Measurements from ENCODE around the gene IDI1.
"Not testable (repeated sequence)": the region's sequence is repeated elsewhere in the genome, so short reads cannot be mapped to it uniquely, and the experiment has no call there.

The IDI1 gene

DNA sequence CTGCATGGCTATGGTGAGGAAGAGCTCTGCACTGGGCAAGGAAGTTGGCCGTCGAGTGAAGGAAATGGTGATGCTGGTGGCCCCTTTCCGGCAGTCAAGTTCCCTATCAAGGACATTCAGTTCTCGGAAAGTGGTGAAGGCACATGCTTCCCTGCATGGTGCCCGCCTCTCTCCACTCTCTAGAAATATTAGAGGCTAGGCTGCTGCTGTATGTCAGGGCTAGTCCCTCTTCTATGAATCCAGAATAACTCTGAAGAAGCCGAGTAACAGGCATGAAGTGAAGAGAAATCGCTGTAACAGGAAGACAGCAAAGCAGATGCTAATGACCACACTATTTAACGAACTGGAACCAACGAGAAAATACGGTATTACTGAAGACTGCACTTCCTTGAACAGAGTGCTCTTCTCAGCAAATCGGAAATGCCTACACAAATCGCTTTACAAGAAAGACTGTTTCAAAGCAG lies 5.4 kb downstream of the IDI1 start:
- TF ChIP-seq, protein P1, sequence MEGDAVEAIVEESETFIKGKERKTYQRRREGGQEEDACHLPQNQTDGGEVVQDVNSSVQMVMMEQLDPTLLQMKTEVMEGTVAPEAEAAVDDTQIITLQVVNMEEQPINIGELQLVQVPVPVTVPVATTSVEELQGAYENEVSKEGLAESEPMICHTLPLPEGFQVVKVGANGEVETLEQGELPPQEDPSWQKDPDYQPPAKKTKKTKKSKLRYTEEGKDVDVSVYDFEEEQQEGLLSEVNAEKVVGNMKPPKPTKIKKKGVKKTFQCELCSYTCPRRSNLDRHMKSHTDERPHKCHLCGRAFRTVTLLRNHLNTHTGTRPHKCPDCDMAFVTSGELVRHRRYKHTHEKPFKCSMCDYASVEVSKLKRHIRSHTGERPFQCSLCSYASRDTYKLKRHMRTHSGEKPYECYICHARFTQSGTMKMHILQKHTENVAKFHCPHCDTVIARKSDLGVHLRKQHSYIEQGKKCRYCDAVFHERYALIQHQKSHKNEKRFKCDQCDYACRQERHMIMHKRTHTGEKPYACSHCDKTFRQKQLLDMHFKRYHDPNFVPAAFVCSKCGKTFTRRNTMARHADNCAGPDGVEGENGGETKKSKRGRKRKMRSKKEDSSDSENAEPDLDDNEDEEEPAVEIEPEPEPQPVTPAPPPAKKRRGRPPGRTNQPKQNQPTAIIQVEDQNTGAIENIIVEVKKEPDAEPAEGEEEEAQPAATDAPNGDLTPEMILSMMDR (IDR thresholded peaks at IDR 0.05; ENCODE audit: low read depth, low read length): no peak
- H3K9me3 ChIP-seq: no peaks in the 10 kb centered on the region
- H3K36me3 ChIP-seq: peaks cover 35% of the 10 kb centered on the region
- H3K27me3 ChIP-seq: no peaks in the 10 kb centered on the region
- H3K4me1 ChIP-seq: no peaks in the 10 kb centered on the region; the same call in none of the 2 replicates
- no peak overlapping the region for H3K4me3 ChIP-seq (ENCODE audit: low read depth, low read length)
- DNase-seq: no peak

DNA sequence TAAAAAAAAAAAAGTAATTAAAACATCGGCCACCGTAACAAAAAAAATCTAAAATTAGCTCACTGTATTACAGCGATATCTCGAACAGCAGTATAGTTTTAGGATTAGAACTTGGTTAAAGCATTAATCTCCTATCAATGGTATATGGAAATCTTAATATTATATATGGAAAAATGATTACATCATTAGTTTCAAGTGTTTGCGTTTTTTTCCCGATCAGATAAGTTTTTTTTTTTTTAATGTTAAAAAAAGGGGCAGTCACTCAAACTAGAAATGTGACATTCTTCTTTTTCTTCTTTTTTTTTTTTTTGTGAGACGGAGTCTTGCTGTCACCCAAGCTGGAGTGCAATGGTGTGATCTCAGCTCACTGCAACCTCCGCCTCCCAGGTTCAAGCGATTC lies 7.4 kb downstream of the IDI1 start:
- Histone ChIP-seq H3K36me3 (peaks cover 42% of the 10 kb centered on the region), H3K4me1 (no peaks in the 10 kb centered on the region; the same call in none of the 2 replicates), H3K9me3 (no peaks in the 10 kb centered on the region), H3K4me3 (ENCODE audit: low read depth, low read length) (no peak overlapping the region), H3K27me3 (no peaks in the 10 kb centered on the region)
- TF ChIP-seq, protein P1 (IDR thresholded peaks at IDR 0.05; ENCODE audit: low read depth, low read length): no peak
- no peak for DNase-seq

DNA sequence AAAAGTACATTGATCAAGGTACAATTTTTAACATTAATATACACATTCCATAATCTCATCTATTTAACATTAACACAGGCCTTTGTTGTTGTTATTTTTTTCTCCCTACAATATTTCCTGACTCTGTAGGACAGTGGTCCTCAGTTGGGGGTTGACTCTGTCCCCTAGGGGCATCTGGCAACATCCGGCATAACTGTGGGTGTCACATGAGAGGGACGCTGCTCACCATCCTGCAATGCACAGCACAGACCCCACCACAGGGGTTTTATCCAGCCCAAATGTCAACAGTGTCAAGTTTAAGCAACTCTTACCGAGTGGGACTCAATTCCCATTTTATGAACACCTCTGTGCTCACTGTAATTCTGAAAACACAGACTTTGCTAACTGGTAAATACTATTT lies 8.8 kb downstream of the IDI1 start:
- TF ChIP-seq, protein P1 (IDR thresholded peaks at IDR 0.05; ENCODE audit: low read depth, low read length): no peak
- DNase-seq: no peak
- no peaks in the 10 kb centered on the region; the same call in none of the 2 replicates for H3K4me1 ChIP-seq
- H3K36me3 ChIP-seq: peaks cover 42% of the 10 kb centered on the region
- H3K4me3 ChIP-seq (ENCODE audit: low read depth, low read length): no peak overlapping the region
- no peaks in the 10 kb centered on the region for H3K27me3 ChIP-seq
- H3K9me3 ChIP-seq: no peaks in the 10 kb centered on the region

GRCh38 chr10:1038769-1039168 lies 10.2 kb downstream of the IDI1 start:
- not testable (repeated sequence) for H3K9me3 ChIP-seq; H3K4me1 ChIP-seq; H3K27me3 ChIP-seq; DNase-seq; H3K4me3 ChIP-seq (ENCODE audit: low read depth, low read length)
- H3K36me3 ChIP-seq: peaks cover 41% of the 10 kb centered on the region

GRCh38 chr10:1037098-1037497 lies 11.8 kb downstream of the IDI1 start:
- no peaks in the 10 kb centered on the region for H3K9me3 ChIP-seq
- H3K4me1 ChIP-seq: no peaks in the 10 kb centered on the region; the same call in 1 of the 2 replicates
- TF ChIP-seq, protein P1 (IDR thresholded peaks at IDR 0.05; ENCODE audit: low read depth, low read length): no peak
- H3K36me3 ChIP-seq: peaks cover 25% of the 10 kb centered on the region
- H3K4me3 ChIP-seq (ENCODE audit: low read depth, low read length): no peak overlapping the region
- no peak for DNase-seq
- no peaks in the 10 kb centered on the region for H3K27me3 ChIP-seq

GRCh38 chr10:1036341-1036791 lies 12.6 kb downstream of the IDI1 start:
- H3K4me1 ChIP-seq: no peaks in the 10 kb centered on the region; the same call in 1 of the 2 replicates
- no peak for DNase-seq

More at GRCh38 chr10:1036341-1036791, 12.6 kb downstream of the IDI1 start:
- TF ChIP-seq, protein P1 (IDR thresholded peaks at IDR 0.05; ENCODE audit: low read depth, low read length): no peak
- no peaks in the 10 kb centered on the region for H3K27me3 ChIP-seq
- no peaks in the 10 kb centered on the region for H3K9me3 ChIP-seq
- H3K4me3 ChIP-seq (ENCODE audit: low read depth, low read length): no peak overlapping the region
- H3K36me3 ChIP-seq: peaks cover 21% of the 10 kb centered on the region

Measured in BE2C (cell line).